ACC112 (cell line): ENCODE measurements around the gene SLC5A6.

ENCODE experiments used
- H2AFZ ChIP-seq: fragments of 200-600 bp; sonication (generic); one replicate; pipeline ENCODE4 v1.6.0; 2017; ENCODE audit warnings: antibody characterized with exemption, low read length; ENCODE audit not compliant: unreplicated experiment
- H3K27ac ChIP-seq: fragments of 200-600 bp; sonication (generic); 2 replicates; pipeline ENCODE4 v1.5.1; 2014; ENCODE audit warnings: low read depth, mild to moderate bottlenecking, antibody characterized with exemption, low read length, moderate library complexity
- H3K27me3 ChIP-seq: fragments of 200-600 bp; sonication (generic); 2 replicates; pipeline ENCODE4 v1.6.1; 2014; ENCODE audit warnings: mild to moderate bottlenecking, antibody characterized with exemption, low read length, moderate library complexity, mixed read lengths; ENCODE audit not compliant: insufficient read depth
- H3K36me3 ChIP-seq: fragments of 200-600 bp; sonication (generic); 2 replicates; pipeline ENCODE4 v1.6.1; 2016; ENCODE audit warnings: mild to moderate bottlenecking, antibody characterized with exemption, low read length, moderate library complexity, mixed read lengths; ENCODE audit not compliant: insufficient read depth
- H3K4me1 ChIP-seq: fragments of 200-600 bp; sonication (generic); one replicate; pipeline ENCODE4 v1.6.1; 2016; ENCODE audit warnings: low read length, mixed read lengths; ENCODE audit not compliant: insufficient read depth, unreplicated experiment, control insufficient read depth
- H3K4me3 ChIP-seq: fragments of 200-600 bp; sonication (generic); 2 replicates; pipeline ENCODE4 v1.5.1; 2014; ENCODE audit warnings: mild to moderate bottlenecking, low read depth, low read length
- H3K79me2 ChIP-seq: fragments of 200-600 bp; sonication (generic); one replicate; pipeline ENCODE4 v1.6.0; 2016; ENCODE audit warnings: low read length; ENCODE audit not compliant: control insufficient read depth, unreplicated experiment, insufficient read depth

SLC5A6 gene

DNA sequence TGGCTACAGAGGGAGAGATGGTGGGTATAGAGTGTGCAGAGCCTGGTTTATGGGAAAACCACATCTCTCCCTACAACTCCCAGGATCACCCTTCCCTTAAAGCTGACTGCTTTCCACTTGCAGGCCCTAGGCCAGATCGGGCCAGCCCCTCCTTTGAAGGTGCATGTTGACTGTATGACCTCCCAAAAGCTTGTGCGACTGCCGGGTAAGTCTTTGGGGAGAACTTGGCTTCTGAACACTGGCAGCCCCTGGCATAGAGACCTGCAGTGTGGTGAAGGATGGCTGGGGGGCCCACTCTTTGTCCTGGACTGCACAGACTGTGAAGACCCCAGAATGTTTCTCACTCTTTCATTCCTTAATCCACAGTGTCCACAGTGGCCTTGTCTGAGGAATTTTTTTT, 24.6 kb upstream of the SLC5A6 start:
- H3K27me3 ChIP-seq, result no peaks in the 10 kb centered on the region
- no peak overlapping the region for H3K4me3 ChIP-seq
- H3K27ac ChIP-seq, result no peak overlapping the region
- H3K4me1 ChIP-seq, result no peaks in the 10 kb centered on the region
- peaks cover 23% of the 10 kb centered on the region; the same call in 1 of the 2 replicates for H3K36me3 ChIP-seq
- no peaks in the 10 kb centered on the region for H3K79me2 ChIP-seq
- no peak overlapping the region for H2AFZ ChIP-seq

DNA sequence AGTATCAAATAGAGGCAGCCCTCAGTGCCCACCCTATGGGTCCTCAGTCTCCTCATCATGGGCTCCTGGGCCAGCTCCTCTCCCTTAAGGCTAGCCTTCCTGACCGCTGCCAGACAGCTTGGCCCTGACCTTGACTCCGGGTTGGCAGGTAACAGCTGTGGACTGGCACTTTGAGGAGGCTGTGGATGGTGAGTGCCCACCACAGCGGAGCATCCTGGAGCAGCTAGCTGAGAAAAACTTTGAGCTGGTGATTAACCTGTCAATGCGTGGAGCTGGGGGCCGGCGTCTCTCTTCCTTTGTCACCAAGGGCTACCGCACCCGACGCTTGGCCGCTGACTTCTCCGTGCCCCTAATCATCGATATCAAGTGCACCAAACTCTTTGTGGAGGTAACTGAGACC, 24.1 kb upstream of the SLC5A6 start:
- Histone ChIP-seq H2AFZ (no peak overlapping the region), H3K4me3 (no peak overlapping the region), H3K27me3 (no peaks in the 10 kb centered on the region), H3K79me2 (no peaks in the 10 kb centered on the region), H3K36me3 (peaks cover 26% of the 10 kb centered on the region; the same call in 1 of the 2 replicates), H3K27ac (no peak overlapping the region), H3K4me1 (no peaks in the 10 kb centered on the region)

DNA sequence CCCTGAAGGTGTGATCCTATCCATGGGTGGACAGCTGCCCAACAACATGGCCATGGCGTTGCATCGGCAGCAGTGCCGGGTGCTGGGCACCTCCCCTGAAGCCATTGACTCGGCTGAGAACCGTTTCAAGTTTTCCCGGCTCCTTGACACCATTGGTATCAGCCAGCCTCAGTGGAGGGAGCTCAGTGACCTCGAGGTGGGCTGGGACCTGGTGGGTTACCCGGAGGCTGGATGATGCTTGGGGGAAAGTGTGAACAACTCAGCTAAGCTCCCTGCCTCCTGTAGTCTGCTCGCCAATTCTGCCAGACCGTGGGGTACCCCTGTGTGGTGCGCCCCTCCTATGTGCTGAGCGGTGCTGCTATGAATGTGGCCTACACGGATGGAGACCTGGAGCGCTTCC, 21.3 kb upstream of the SLC5A6 start:
- no peaks in the 10 kb centered on the region for H3K79me2 ChIP-seq
- H3K27me3 ChIP-seq, result no peaks in the 10 kb centered on the region
- H3K4me1 ChIP-seq, result no peaks in the 10 kb centered on the region
- peaks cover 22% of the 10 kb centered on the region; the same call in 1 of the 2 replicates for H3K36me3 ChIP-seq
- H3K27ac ChIP-seq, result no peak overlapping the region
- no peak overlapping the region for H2AFZ ChIP-seq
- no peak overlapping the region for H3K4me3 ChIP-seq

DNA sequence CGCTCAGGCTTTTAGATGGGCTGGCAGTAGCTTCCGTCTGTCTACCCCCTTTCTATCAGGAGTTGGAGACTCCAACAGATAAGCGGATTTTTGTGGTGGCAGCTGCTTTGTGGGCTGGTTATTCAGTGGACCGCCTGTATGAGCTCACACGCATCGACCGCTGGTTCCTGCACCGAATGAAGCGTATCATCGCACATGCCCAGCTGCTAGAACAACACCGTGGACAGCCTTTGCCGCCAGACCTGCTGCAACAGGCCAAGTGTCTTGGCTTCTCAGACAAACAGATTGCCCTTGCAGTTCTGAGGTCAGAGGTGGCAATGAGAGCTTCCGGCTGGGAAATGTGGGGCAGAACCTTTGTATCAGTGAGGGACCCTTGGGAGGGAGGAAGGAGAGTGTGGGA, 19.9 kb upstream of the SLC5A6 start:
- H3K27me3 ChIP-seq, result no peaks in the 10 kb centered on the region
- no peaks in the 10 kb centered on the region for H3K4me1 ChIP-seq
- H3K79me2 ChIP-seq, result no peaks in the 10 kb centered on the region
- no peak overlapping the region for H3K27ac ChIP-seq
- peaks cover 27% of the 10 kb centered on the region for H3K36me3 ChIP-seq
- no peak overlapping the region for H2AFZ ChIP-seq
- no peak overlapping the region for H3K4me3 ChIP-seq

DNA sequence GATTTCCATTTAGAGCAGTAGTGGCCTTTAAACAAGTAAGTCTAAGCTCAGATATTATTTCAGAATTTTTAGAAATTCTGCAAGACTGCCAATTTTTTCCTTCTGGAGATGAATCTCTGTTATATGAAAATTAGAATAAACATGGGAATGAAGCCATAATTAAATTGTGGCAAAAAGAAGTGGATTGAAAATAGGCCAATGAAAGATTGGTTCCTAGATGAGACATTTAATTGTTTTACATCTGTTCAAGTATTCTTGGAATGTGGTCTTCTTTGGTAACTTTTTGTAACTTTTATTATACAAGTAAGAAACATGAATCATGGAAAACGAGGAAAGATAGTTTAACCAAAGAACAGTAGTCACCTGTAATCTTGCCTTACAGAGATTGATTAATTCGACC, 15.4 kb upstream of the SLC5A6 start:
- H2AFZ ChIP-seq, result no peak overlapping the region
- no peaks in the 10 kb centered on the region for H3K4me1 ChIP-seq
- H3K27ac ChIP-seq, result no peak overlapping the region
- H3K27me3 ChIP-seq, result no peaks in the 10 kb centered on the region
- H3K4me3 ChIP-seq, result no peak overlapping the region
- no peaks in the 10 kb centered on the region for H3K79me2 ChIP-seq
- H3K36me3 ChIP-seq, result peaks cover 27% of the 10 kb centered on the region

DNA sequence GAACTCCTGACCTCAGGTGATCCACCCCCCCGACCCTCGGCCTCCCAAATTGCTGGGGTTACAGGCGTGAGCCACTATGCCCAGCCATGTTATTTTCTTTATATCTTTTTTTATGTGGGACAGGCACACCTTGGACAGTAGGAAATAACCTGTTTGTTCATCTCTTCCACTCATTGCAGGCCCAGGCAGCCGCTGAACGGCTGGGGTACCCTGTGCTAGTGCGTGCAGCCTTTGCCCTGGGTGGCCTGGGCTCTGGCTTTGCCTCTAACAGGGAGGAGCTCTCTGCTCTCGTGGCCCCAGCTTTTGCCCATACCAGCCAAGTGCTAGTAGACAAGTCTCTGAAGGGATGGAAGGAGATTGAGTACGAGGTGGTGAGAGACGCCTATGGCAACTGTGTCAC, 13.5 kb upstream of the SLC5A6 start:
- no peaks in the 10 kb centered on the region for H3K27me3 ChIP-seq
- H3K27ac ChIP-seq, result no peak overlapping the region
- no peaks in the 10 kb centered on the region for H3K4me1 ChIP-seq
- H3K4me3 ChIP-seq, result no peak overlapping the region
- H3K79me2 ChIP-seq, result no peaks in the 10 kb centered on the region
- H3K36me3 ChIP-seq, result peaks cover 27% of the 10 kb centered on the region
- no peak overlapping the region for H2AFZ ChIP-seq

DNA sequence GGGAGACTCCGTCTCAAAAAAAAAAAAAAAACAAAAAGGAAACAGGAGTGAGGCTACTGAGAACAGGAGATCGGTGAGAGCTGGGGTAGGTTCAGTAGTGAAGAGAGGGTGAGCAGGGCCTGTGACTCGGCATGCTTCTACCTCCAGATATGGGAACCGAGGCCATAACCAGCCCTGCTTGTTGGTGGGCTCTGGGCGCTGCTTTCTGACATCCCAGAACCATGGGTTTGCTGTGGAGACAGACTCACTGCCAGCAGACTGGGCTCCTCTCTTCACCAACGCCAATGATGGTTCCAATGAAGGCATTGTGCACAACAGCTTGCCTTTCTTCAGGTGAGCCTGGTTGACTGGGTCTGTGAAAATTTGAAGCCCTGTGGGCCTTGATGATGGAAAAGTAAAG, 11.3 kb upstream of the SLC5A6 start:
- Histone ChIP-seq H3K27ac (no peak overlapping the region), H3K27me3 (no peaks in the 10 kb centered on the region), H3K79me2 (peaks cover 13% of the 10 kb centered on the region), H2AFZ (no peak overlapping the region), H3K4me1 (peaks cover 7% of the 10 kb centered on the region), H3K36me3 (peaks cover 27% of the 10 kb centered on the region), H3K4me3 (no peak overlapping the region)

DNA sequence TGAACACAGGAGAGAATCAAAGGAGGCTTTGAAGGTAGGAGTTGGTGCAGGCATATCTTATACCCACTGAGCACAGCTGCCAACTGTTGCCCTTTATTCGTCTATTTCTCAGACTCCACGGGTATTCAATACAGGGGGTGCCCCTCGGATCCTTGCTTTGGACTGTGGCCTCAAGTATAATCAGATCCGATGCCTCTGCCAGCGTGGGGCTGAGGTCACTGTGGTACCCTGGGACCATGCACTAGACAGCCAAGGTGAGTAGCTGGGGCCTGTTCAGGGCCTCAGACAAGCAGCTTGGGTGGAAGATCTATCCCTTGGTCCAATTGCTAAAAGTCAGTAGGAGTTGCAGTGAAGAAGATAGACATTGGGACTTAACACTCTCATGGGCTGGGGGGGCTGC, 10.3 kb upstream of the SLC5A6 start:
- H3K4me3 ChIP-seq, result no peak overlapping the region
- H3K4me1 ChIP-seq, result peaks cover 10% of the 10 kb centered on the region
- H3K79me2 ChIP-seq, result peaks cover 23% of the 10 kb centered on the region
- H3K27ac ChIP-seq, result no peak overlapping the region
- H3K27me3 ChIP-seq, result no peaks in the 10 kb centered on the region
- H2AFZ ChIP-seq, result no peak overlapping the region
- peaks cover 21% of the 10 kb centered on the region for H3K36me3 ChIP-seq

DNA sequence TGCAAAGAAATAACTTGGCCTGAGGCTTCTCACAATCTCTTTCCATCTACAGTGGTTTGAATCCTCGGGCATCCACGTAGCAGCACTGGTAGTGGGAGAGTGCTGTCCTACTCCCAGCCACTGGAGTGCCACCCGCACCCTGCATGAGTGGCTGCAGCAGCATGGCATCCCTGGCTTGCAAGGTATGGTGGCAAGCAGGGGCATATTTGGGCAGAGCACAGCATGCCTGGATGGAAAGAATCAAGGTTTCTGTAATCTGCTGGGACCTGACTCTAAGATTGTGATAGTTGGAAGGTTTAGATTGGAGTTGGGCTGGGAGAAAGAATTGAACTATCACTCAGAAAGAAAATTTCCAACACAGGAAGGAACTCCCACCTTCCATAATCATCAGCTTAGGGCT, 9.1 kb upstream of the SLC5A6 start:
- no peak overlapping the region for H3K4me3 ChIP-seq
- peaks cover 24% of the 10 kb centered on the region for H3K79me2 ChIP-seq
- H3K36me3 ChIP-seq, result peaks cover 19% of the 10 kb centered on the region
- H3K27ac ChIP-seq, result no peak overlapping the region
- H2AFZ ChIP-seq, result no peak overlapping the region
- H3K4me1 ChIP-seq, result peaks cover 15% of the 10 kb centered on the region
- no peaks in the 10 kb centered on the region for H3K27me3 ChIP-seq

DNA sequence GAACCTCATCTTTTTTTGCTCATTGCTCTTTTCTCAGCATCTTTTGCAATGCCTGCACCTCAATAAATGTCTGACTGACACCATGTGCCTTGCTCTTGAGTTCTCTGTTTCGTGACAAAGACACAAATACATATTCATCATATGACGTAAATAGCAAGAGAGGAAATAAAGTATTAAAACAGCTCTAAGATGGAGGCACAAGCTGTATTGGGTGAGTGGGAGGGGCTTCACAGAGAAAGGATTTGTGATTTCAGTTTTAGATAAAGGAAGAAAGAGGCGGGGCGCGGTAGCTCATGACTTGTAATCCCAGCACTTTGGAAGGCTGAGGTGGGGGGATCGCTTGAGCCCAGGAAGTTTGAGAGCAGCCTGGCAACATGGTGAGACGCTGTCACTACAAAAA, 8.0 kb upstream of the SLC5A6 start:
- Histone ChIP-seq H3K79me2 (peaks cover 24% of the 10 kb centered on the region), H3K36me3 (peaks cover 13% of the 10 kb centered on the region), H3K4me3 (no peak overlapping the region), H3K4me1 (peaks cover 15% of the 10 kb centered on the region), H3K27ac (no peak overlapping the region), H2AFZ (no peak overlapping the region), H3K27me3 (no peaks in the 10 kb centered on the region)

DNA sequence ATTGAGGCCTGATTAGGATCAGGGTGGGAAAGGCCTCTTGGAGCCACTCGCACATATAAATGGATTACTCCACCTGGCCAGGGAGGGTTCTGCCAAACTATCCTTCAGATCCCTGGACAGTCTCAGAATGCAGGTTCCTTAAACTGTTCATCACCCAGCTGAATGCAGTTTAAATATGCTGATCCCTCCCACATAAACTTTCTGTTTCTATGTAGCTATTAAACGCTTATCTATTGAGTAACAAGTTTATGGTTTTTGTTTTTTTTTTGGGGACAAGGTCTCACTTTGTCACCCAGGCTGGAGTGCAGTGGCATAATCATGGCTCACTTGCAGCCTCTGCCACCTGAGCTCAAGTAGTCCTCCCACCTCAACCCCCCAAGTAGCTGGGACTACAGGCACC, 7.0 kb upstream of the SLC5A6 start:
- H3K4me3 ChIP-seq, result peak overlapping the region; percentile 85

More for the DNA sequence above, 7.0 kb upstream of the SLC5A6 start:
- Histone ChIP-seq H3K4me1 (peaks cover 15% of the 10 kb centered on the region), H3K27me3 (no peaks in the 10 kb centered on the region), H3K27ac (no peak overlapping the region), H3K36me3 (peaks cover 12% of the 10 kb centered on the region), H2AFZ (no peak overlapping the region), H3K79me2 (peaks cover 24% of the 10 kb centered on the region)
